PFSK-1 (cell line): ENCODE data around the gene CEP112.

ENCODE experiments used
- POLR2AphosphoS5 ChIP-seq: IDR thresholded peaks from 2 replicates; pipeline ENCODE4 v1.6.1; 2012; ENCODE audit warnings: low read depth, mild to moderate bottlenecking, control low read depth, low read length, moderate library complexity
- TAF1 ChIP-seq: IDR thresholded peaks from 2 replicates; pipeline ENCODE4 v1.6.1; 2012; ENCODE audit warnings: low read length, control low read depth, borderline replicate concordance; ENCODE audit not compliant: insufficient read depth

DNA sequence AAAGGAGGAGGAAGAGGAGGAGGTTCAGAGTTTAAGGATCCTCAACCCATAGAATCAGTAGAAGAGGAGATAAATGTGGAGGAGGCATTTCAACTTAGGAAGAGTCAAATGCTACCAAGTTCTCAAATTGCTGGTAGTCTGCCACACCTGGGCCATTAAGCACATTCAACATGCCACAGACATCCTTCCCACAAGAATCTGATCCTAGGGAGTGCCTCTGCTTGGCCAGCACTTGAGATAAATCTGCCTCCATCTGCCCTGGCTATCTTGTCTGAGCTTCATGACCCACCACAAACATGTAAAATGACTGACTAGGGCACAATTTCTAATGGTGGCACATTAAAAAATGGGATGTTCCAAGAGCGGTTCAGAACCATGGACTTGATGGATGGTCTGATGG is 593.2 kb downstream of the CEP112 start:
- no peak for TF ChIP-seq POLR2AphosphoS5
- no peak for TF ChIP-seq TAF1
